Measurements from ENCODE around the gene DLX5. TPM values are rescaled to one million over a fixed set of nuclear protein-coding genes. Genes with fewer than 3 reads are reported as not detected.

DLX5 gene
- total RNA-seq, 1 experiment from 2014 or later, result not detected

DNA sequence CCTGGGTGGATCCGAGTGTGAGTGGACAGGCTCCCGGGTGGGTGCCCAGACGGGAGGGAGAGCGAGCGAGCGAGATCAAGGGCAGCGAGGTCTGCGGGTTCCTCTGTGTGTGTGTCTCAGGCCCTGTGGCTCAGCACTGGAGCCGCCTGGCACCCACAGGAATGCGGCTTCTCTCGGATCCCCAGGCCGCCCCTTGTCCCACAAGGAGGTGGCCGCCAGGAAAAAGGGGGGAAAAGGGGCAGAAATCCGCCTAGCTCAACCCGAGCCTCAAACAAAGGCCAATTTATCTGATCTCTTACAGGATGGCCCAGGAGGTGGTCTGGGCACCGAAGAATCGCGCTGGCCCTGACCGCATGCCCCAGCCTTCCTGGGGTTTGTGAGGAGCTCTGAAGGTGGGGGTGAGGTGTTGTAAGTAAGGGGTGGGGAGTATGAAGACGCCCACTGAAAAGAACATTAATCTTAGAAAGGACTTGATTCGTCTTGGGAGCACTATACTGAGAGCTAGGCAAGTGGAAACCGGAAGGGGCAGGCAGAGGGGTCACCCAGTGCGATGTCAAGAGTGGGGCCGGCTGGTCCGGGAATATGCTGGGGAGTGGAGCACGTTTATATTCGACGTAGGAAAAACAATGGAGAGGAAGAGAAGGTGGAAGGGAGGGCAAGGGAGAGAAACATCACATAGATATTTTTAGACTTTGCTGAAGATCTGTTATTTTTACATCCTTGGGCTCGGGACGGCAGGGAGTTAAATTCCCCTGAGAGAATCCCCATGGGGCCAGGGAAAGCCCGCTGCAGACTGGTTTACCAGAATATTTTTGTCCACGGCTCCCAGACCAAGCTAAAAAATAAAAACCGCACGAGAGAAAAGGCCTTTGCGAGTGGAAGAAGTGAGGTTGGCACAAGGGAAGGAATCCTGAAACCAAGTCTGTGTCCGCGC is 7.2 kb downstream of the DLX5 start:
- in situ Hi-C loops (cut with HindIII; ENCODE audit: low pct_unique_long_range_greater_than_20kb, low sequenced_read_pairs), result no loop called here

DNA sequence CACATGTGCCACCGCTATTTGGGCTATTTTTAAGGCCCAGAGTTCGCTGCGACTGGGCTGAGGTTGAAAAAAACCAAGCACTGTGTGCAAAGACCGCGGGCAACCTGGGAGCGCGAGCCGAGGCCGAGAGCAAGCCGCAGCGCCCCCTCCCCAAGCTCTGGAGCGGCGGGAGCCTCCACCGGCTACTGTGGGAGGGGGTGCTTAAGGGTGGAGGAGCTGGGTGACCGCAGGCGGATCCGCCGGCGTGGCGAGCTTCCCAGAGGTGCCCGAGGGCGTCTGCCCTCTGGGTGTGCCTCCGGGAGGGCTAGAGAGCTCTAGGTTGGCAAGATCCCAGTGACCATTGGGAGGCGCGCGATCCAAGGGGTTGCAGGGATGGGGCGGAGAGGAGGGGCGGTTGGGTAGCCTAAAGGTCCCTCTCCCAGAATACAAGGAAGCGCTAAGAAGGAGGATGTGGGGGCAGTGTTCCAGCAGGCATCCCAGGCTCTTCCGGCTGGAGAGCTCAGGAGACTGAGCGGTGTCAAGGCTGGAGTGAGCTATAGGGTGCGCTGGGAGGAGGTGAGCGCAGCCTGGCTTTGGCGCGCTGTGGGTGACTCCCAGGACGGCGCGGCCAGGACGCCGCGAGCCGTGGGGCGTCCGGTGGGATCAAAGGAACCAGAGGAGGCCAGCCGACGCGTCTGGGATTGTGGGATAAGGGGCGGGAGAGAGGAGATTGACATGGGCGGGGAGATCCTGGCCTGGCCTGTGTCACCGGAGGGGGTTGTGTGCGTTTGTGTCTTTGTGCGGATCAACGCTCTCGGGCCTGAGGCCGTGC is 8.0 kb downstream of the DLX5 start:
- ATAC-seq (peak; percentile 93), DNase-seq (ENCODE audit: low read depth, low spot score) (no peak)
- POLR2A ChIA-PET, result no interaction called here

More for the DNA sequence above, 7.2 kb downstream of the DLX5 start:
- peak; percentile 29 for ATAC-seq
- H3K4me1 ChIP-seq (ENCODE audit: control insufficient read depth, insufficient read depth, low read length), result peaks cover 8% of the 10 kb centered on the region; the same call in 1 of the 2 replicates
- no peaks in the 10 kb centered on the region for H3K9me3 ChIP-seq (ENCODE audit: control insufficient read depth, insufficient read depth, low read depth, low read length)
- TF ChIP-seq, protein P1, sequence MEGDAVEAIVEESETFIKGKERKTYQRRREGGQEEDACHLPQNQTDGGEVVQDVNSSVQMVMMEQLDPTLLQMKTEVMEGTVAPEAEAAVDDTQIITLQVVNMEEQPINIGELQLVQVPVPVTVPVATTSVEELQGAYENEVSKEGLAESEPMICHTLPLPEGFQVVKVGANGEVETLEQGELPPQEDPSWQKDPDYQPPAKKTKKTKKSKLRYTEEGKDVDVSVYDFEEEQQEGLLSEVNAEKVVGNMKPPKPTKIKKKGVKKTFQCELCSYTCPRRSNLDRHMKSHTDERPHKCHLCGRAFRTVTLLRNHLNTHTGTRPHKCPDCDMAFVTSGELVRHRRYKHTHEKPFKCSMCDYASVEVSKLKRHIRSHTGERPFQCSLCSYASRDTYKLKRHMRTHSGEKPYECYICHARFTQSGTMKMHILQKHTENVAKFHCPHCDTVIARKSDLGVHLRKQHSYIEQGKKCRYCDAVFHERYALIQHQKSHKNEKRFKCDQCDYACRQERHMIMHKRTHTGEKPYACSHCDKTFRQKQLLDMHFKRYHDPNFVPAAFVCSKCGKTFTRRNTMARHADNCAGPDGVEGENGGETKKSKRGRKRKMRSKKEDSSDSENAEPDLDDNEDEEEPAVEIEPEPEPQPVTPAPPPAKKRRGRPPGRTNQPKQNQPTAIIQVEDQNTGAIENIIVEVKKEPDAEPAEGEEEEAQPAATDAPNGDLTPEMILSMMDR (IDR thresholded peaks at IDR 0.05), result no peak
- TF ChIP-seq TCF7L2 (IDR thresholded peaks at IDR 0.05; ENCODE audit: low read depth, low read length), result peak; percentile 29; the same call in 1 of the 2 replicates
- peaks cover 20% of the 10 kb centered on the region for H3K27me3 ChIP-seq (ENCODE audit: control insufficient read depth, insufficient read depth, low read length)
- no peaks in the 10 kb centered on the region for H3K36me3 ChIP-seq (ENCODE audit: control insufficient read depth, insufficient read depth, low read length)
- no peak for DNase-seq (ENCODE audit: low read depth, low spot score)
- H3K4me3 ChIP-seq (ENCODE audit: low read depth in 2 of 2, low read length in 2 of 2), result peak overlapping the region in 1 of 2 experiments; percentile 50; a peak in 1 of 4 replicates
- POLR2A ChIA-PET, result interaction anchor here (0.6 kb wide), 1 partner anchor 12 kb away, joined by 5 read pairs; no protein-coding TSS in a partner anchor
- BruUV-seq (replicated peaks), result no TSS peak
- intact Hi-C loops (cut with micrococcal nuclease; ENCODE audit: unreplicated experiment), result no loop called here
- CTCF ChIA-PET, result no interaction called here
- no peak overlapping the region for H3K27ac ChIP-seq (ENCODE audit: low read length)

More for the DNA sequence above, 8.0 kb downstream of the DLX5 start:
- no peak overlapping the region for H3K27ac ChIP-seq (ENCODE audit: low read length)
- H3K4me3 ChIP-seq (ENCODE audit: low read depth in 2 of 2, low read length in 2 of 2), result peak overlapping the region; percentile 34 to 50
- no TSS peak for BruUV-seq (replicated peaks)
- no peaks in the 10 kb centered on the region for H3K9me3 ChIP-seq (ENCODE audit: control insufficient read depth, insufficient read depth, low read depth, low read length)
- H3K4me1 ChIP-seq (ENCODE audit: control insufficient read depth, insufficient read depth, low read length), result peaks cover 8% of the 10 kb centered on the region; the same call in 1 of the 2 replicates
- no peaks in the 10 kb centered on the region for H3K36me3 ChIP-seq (ENCODE audit: control insufficient read depth, insufficient read depth, low read length)
- H3K27me3 ChIP-seq (ENCODE audit: control insufficient read depth, insufficient read depth, low read length), result peaks cover 25% of the 10 kb centered on the region
- CTCF ChIA-PET, result interaction anchor here (0.8 kb wide), 1 partner anchor 17 kb away, joined by 5 read pairs; no protein-coding TSS in a partner anchor
- intact Hi-C loops (cut with micrococcal nuclease; ENCODE audit: unreplicated experiment), result no loop called here
- in situ Hi-C loops (cut with HindIII; ENCODE audit: low pct_unique_long_range_greater_than_20kb, low sequenced_read_pairs), result no loop called here
- TF ChIP-seq SIN3A (IDR thresholded peaks at IDR 0.05; ENCODE audit: borderline replicate concordance, insufficient read depth, low read depth, low read length), result no peak
- TF ChIP-seq, protein P2, sequence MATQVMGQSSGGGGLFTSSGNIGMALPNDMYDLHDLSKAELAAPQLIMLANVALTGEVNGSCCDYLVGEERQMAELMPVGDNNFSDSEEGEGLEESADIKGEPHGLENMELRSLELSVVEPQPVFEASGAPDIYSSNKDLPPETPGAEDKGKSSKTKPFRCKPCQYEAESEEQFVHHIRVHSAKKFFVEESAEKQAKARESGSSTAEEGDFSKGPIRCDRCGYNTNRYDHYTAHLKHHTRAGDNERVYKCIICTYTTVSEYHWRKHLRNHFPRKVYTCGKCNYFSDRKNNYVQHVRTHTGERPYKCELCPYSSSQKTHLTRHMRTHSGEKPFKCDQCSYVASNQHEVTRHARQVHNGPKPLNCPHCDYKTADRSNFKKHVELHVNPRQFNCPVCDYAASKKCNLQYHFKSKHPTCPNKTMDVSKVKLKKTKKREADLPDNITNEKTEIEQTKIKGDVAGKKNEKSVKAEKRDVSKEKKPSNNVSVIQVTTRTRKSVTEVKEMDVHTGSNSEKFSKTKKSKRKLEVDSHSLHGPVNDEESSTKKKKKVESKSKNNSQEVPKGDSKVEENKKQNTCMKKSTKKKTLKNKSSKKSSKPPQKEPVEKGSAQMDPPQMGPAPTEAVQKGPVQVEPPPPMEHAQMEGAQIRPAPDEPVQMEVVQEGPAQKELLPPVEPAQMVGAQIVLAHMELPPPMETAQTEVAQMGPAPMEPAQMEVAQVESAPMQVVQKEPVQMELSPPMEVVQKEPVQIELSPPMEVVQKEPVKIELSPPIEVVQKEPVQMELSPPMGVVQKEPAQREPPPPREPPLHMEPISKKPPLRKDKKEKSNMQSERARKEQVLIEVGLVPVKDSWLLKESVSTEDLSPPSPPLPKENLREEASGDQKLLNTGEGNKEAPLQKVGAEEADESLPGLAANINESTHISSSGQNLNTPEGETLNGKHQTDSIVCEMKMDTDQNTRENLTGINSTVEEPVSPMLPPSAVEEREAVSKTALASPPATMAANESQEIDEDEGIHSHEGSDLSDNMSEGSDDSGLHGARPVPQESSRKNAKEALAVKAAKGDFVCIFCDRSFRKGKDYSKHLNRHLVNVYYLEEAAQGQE (IDR thresholded peaks at IDR 0.05; ENCODE audit: insufficient read depth in 1 of 2, low read depth in 2 of 2, low read length in 1 of 2), result no peak
- no peak for TF ChIP-seq POLR2AphosphoS5 (IDR thresholded peaks at IDR 0.05; ENCODE audit: low read depth, low read length)
- peak; percentile 88 for TF ChIP-seq TCF7L2 (IDR thresholded peaks at IDR 0.05; ENCODE audit: low read depth, low read length)
- TF ChIP-seq, protein P1 (IDR thresholded peaks at IDR 0.05), result peak; percentile 49; the same call in 1 of the 2 replicates

All from Panc1 (cell line).